ENCODE measurements around the gene MBD6.

The MBD6 gene

DNA sequence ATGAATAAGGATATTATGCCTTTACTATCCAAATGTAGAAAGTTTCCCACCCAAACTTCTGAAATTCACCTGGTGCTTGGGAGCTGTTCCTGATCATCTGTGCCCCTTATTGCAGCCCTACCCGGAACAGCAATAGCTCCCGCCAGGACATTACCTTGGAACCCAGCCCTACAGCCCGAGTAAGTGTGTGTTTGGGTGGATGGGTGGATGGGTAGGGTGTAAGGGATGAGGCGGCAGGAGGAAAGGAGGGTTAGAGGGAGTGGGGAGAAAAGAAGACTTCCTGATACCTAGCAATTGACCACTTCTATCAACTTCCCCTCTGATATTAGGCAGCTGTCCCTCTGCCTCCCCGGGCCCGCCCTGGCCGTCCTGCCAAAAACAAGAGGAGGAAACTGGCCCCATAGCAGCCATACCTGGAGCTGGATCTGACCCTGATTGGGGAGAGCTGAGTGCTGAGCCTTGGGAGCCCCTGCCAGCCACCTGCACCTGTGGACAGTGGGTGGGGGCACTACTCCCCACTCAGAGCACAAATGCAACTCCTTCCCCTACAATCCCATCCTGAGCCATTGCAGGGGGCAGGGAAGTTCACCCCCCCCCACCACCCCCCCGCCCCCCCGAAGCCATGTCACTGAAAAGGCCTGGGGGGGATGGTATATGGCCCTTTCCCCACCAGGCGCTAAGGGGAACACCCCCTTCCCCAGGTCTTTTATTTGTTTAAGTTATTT lies 6.4 kb downstream of the MBD6 start:
- DNase-seq (ENCODE audit: low spot score), result no peak

DNA sequence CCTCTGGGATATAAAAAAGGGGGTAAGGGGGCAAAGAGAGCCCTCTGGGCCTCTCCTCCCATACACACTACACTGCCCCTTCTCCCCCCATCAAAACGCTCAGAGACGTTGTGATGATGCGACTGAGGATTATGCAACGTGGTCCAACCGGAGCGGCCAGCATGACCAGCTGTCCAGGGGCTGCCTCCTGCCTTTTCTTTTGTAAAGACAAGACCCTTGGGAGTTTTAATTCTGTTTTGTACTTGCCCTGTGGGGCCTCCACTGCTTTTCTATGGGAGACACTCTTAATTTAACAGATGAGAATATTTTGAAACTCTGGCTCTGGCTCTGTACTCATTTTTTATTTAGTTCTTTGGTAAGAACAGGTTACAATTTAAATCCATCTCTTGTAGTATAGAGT lies 7.2 kb downstream of the MBD6 start:
- no peak for DNase-seq (ENCODE audit: low spot score)

DNA sequence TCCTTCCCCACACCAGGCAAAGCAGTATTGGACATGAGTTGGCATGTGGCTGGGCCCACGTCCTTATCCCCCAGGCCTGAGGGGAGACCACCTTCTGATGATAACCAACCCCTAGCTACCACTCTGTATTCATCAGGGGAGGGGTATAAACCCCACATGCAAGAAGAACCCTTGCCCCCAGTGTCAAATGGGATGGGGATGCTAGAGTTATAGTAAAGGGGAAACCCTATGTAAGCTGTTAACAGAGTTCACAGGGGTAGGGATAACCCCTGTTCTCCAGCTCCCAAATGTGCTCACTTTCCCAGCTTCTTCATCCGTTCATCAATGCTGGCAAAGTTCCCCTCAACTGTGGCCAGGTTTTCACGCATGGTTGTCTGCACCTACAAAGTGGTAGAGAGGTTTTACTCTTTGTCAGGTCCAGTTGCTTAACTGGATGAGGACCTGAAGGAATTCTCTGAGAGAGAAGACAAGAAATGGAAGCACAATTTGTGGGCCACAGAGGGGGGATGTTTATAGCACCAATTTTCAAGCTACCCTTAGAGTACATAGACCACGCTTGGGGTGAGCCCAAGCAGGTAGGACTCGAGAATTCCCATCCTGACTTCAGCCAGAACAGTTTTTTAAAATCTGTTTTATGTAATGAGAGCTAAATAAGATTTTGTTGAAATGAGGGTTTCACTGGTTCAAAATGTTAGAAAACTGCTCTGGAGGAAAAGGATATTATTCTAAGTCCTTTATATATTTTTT lies 7.9 kb downstream of the MBD6 start:
- no peak for DNase-seq (ENCODE audit: low spot score)

DNA sequence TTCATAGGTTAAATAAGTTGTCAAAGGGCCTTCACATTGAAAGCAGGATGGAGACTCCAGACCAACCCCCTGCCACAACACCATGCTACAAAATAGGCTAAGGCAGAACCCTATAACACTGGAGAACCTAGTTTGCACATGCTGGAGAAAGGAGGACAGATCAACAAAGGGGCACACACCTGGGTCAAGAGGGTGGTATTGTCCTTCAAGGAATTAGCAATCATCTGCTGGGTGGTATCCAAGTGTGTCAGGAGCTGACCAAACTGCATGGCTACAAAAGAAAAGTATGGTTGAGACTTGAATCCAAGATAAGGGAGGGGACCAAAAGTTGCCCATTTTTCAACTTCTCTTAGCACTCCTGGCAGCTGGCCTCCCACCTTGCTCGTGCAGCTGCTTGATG lies 9.2 kb downstream of the MBD6 start:
- no peak for DNase-seq (ENCODE audit: low spot score)

DNA sequence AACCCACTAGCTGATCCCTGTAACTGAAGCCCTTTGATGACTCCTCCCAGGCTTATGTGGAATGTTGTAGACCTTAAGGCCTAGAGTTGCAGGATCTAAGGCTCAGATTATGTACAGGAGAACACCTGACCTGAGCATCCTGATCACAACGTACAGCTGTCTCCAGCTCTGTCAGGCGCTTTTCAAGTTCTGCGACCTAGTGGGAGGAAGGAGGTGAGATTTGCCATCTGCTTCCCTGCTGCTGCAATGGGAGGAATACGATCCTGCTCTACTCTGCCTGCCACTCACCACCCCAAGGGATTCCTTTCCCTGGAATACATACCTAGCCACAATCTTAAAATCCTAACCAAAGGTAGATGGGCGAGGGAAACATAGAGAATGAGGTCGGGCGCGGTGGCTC lies 10.5 kb downstream of the MBD6 start:
- DNase-seq (ENCODE audit: low spot score), result no peak

DNA sequence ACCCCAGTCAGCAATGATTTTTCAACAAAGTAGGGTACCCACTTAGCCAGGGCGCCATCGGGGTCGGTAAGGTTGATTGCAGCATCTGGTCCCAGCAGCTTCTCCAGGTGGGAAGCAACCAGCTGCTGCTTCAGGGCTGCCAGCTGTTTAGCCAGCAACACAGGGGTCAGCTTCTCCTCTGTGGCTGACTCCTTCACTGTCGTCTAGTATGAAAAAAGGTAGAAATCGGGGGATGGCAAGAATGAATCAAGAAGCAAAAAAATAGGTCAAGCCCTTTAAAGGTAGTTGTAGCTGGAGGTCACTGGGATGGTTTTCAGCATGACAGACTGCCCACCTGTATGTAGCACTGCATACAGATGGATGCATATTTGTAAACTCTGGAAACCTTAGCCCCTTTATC lies 11.6 kb downstream of the MBD6 start:
- DNase-seq (ENCODE audit: low spot score), result no peak

DNA sequence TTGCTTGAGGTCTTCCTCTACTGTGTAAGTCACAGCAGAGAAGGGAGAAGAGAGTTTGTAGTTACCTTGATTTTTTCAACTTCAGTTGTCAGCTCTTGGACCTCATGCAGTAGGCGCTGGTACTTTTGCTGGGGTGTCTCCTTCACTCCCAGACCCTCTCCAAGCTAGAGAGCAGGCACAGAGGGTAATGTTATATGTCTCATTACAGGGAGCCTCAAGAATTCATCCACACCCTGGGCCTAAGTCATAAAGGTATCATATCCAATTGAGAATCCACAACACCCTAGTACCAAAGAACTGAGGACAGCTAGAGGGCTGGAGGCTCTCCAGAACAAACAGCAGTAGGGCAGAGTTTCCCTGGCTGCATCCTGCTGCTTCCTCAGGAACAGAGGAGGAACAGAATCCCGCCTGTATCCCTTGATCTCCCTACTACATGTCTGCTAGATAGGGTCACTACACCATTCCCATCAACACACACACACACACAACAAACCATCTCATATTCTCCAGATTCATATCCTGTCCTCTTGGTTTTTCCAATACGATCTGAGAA lies 12.4 kb downstream of the MBD6 start:
- DNase-seq (ENCODE audit: low spot score), result no peak

DNA sequence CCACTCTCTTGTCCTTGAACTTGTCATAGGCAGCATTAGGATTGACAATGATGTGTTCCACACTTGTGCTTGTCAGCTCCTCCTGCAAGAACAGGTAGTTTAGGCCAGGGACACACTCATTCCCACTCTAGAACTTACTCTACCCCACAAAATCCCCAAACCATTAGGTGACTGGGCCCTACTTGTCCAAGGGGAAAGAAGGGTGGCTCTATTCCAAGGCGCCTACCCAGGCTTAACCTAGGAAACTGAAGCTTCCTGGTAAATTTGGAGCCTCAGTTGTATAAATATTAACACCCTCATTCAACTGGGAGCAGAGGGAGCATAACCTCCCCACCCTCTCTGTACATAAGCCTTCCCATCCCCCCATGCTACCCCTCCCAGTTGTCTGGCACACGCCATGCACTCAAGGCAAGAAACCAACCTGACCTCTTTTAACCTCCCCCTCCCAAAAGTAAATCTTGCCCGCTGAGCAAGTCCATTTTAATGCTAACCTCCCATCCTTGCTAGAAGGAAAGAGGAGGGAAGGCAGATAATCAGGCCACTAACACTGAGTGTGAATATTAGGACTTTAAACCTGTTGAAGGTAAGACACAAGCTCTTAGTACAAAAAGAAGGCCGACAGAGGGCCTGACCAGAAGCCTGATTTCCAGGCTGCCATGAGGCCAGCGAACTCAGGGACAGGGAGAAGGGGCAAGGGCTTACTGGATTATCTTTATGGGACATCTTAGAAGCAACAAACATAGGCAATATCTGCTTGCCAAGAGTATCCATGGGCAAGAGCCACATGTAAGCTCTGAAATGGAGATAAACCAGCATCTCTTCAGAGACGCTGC lies 13.4 kb downstream of the MBD6 start:
- no peak for DNase-seq (ENCODE audit: low spot score)

DNA sequence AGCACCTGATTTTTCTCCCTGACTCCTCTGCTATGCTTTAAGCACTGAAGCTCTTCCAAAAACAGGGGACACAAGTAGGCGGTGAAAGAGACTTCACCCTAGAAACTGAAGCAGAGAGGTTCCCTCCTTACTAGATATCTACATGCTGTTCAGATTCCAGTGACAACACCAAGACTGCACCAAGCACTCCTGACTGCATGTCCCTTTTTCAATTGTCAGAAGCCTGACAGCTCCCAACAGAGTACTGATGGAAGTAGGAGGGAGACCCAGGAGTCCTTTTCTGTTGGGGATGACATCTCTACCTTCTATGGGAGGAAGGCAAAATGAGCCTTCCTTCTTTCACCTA lies 13.9 kb downstream of the MBD6 start:
- DNase-seq (ENCODE audit: low spot score), result no peak

DNA sequence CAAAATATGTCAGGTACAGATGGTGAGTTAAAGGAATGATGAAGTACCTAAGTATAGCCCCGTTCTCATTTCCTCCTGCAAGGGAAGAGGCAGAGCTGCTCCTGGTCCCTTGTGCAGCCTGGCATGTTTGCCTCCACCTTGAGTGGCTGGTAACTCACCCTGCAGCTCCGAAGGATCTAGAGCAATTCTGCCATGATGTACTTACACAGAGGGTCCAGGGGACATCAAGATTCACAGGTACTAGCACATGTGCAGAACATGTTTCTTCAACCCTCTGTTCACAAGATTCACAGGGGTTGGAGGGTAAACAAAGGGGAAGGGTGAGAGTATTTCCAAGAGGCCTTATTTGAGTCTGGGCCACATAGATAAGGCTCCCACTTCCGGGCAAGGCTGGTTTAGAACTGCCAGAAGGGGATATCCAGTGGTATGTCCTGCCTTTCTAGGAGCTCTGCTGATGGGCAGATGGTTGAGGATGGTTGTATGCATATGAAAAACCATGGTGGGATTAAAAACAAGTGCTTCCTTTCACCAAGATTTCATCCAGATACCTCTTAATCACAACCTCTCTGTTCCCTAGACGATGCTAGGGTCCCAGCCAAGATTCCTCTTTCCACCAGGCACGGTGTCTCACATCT lies 16.6 kb downstream of the MBD6 start:
- DNase-seq (ENCODE audit: low spot score), result no peak

DNA sequence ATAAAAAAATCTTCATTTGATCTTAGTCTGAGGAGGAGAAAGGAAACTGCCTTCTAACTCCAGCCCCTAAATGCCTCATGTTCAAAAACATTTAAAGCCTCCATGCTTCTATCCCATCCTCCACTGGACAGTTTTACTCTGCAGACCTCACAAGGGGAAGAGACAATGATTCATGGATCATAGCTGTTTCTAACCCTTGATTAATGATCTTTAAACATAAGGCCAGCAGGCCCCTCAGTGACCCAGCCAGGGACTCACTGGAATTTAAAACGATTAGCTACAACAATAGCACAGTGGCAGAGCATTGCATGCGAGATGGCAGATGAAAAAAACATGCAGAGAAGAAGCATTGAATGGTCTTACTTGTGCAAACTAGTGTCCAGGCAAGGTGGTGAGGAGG lies 18.4 kb downstream of the MBD6 start:
- peak; percentile 37 for DNase-seq (ENCODE audit: low spot score)

DNA sequence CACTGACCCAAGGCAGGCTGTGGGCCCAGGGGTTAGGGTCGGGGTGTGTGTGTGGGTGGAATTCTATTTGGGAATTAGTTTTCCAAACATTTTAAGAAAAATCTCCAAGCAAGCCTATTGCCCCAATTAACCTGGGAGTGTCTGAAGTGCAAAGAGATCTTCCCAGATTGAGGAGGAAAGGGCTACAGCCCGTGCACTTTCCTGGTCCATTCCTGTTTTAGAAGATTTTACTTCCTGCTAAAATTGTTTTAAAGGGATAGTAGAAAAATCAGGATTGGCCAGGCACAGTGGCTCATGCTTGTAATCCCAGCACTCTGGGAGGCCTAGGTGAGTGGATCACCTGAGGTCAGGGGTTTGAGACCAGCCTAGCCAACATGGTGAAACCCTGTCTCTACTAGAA lies 19.1 kb downstream of the MBD6 start:
- no peak for DNase-seq (ENCODE audit: low spot score)

DNA sequence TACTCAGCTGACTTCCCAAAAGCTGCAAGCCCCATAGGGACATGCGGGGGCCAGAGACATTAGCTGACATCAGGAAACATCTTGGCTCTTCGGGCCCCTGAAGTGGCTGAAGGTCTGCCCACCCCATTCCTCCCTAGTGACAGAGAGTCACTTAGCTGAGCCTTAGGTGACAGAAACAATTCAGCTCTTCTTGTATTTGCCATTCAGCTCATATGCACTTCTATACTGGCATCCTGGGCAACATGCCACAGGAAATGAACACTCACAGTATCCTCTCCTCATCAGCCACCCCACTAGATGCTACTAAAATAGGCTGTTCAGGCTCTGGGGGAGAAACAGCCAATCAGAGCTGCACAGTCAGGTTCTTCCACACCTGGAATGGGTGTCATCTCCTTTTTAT lies 21.0 kb downstream of the MBD6 start:
- no peak for DNase-seq (ENCODE audit: low spot score)

DNA sequence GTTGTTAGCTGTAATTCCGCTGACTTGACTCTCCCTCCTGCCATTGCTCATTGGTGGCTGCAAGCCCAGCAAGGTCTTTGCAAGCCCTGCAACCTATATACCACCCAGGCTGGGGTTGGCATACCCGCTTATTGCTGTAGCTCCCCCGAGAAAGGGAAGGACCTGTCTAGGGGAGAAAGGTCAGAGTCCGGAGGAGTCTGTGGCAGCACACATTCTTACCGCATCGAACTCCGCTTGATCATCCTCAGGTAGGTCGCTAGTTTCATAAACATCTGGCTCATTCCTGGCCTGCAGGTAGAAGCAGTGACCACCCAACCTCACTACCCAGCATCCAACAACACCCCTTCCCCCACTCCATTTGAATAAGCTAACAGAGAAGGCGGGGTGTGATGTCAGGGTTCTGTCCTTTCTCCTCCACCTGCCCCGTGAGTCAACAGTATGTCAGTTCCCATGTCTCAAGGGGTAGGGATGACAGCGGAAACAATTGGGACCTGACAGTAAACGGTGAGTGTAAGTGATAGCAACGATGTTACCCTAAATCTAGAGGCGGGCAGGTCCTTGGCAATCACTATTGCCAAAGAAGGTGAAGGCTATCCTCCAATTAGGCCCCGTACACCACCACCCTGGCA lies 23.3 kb downstream of the MBD6 start:
- DNase-seq (ENCODE audit: low spot score), result peak; percentile 76

DNA sequence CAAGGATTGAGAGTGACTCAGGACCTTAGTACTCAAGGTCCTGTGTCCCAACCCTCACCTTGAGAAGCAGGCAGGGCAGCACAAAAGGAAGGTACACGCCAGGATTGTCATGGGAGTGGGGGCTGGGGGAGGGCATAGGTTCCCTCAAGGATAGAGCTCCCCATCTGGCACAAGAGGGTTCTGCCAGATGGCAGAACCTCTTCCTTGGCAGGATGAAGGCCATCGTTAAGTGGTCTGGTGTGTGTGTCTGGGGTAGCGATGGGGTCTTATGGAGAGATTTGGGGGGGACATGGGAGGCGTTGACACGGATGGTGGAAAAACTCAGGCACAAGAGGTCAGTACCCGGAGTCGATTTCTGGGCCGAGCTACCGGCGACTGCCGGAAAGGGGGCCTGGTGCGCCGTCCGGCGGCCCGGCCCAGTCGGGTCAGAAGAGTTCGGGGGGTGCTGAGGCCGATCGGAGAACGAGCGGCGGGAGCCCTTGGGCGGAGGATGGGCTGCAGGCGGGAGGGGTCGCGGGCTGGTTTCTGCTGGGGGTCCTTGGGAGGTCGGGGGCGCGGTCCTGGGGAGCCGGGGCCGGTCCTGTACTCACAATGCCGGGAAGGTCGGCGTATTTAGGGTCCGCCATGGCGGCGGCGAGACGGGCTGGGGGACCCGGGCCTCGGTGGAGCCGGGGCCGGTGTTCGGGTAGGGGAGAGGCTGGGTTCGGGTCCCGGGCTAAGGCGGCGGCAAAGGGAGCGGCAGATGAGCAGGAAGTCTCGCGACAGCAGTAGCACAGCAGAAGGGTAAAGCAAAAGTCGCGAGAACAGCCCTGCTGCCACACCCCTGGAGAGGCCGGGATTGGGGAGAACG lies 24.0 kb downstream of the MBD6 start, which contains the start of gene DCTN2:
TSS of gene DCTN2 (minus strand) at position 755 of the 850 bp plus-strand sequence. CDS start at position 626, 129 bp downstream.
- DNase-seq (ENCODE audit: low spot score), result peak; percentile 97

DNA sequence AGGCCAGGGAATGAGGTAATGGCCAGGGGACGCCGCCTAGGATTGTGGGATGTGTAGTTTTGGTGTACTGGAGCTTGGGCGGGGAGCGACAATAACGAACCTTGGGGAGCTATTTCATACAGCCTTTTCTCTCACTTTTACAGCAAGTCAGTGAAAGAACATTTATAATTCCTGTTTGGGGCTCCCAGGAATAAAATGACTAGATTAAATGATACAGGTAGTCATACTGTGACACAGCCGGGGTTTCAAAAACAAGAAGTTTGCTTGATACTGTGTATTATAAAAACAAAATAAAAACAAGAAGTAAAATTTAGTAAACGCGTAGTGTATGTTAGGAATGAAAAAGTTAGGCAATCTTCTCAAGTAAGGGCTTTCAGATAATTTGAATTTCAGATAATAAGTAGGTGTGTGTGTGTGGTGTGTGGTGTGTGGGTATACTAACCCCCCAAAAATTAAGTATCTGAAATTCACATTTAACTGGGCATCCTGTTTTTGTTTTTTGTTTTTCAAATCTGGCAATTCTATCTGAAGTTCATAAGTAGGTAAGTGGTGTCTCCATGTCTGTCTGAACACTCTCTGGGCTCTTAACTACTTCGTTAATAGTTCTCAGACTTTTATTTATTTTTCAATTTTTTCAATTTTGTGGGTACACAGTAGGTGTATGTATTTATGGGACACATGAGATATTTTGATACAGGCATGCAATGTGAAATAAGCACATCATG lies 24.8 kb downstream of the MBD6 start:
- DNase-seq (ENCODE audit: low spot score), result no peak

DNA sequence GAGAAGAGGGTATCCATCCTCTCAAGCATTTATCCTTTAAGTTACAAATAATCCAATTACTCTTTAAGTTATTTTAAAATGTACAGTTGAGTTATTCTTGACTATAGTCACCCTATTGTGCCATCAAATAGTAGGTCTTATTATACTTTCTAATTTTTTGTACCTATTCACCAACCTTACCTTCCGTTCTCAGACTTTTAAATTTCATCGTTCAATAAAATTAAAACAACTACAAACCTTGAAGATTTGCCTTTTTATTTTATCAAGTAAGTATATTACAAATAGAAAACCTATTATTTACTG lies 25.3 kb downstream of the MBD6 start:
- DNase-seq (ENCODE audit: low spot score), result no peak

DNA sequence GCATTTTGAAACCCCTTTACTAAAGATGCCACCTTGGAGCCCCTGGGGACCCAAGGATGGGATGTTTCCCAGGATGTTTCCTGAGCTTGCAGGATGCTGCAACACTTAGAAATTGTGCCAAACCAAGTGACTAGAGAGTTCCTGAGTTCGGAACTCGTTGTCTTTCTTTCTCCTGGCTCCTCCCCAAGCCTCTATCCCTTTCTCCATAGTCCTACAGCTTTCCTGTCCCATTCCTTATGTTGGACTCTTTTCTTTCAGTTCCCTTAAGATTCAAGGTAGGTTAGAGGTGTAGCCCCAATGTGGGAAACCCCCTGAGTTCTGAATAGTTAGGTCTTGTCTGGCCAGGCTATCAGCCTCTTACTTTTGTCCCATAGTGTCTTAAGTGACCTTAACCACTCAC lies 25.9 kb downstream of the MBD6 start:
- no peak for DNase-seq (ENCODE audit: low spot score)

DNA sequence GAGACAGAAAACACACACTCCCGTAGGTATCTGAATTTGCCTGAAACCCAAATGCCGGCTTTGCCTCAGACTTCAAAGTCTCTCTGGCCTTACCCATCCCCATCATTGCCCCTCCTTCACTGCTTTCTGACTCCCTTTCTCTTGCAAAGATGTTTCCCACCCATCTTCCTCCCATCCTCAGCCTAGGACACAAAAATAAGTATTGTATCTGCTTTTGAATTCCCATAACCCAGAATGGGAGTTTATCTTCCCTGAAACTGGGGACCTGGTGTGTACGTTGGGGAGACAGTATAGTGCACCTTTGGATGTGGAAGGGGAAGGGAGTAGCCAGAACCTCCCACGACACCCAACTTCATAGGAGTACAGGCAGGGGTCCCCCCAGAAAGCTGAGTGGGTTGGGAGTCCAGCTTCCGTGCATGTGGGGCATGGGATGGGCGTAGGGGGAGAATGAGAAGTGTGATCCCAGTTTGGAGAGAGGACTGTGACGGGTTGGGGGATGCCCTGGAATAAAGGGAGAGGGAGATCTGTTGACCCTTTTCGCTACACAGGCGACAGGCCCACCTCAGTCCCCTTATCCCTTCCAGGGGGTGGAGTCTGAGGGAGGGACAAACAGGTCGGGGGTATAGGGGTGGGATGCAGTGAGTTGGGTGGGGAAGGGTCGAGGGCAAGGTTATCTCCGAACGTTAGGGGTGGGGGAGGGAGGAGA lies 26.7 kb downstream of the MBD6 start:
- DNase-seq (ENCODE audit: low spot score), result no peak
